Nephron progenitor cell (in vitro differentiated cells): ENCODE measurements around the gene SP2.

Experiments used
- DNase-seq: peaks from one replicate; pipeline ENCODE4 v3.0.0; 2021
- H3K27ac Mint-ChIP-seq: 2 replicates; pipeline ENCODE4 v1.8.0; 2021; ENCODE audit warnings: mild to moderate bottlenecking, moderate library complexity, mixed read lengths
- H3K27me3 Mint-ChIP-seq: 2 replicates; pipeline ENCODE4 v1.8.0; 2021; ENCODE audit warnings: mild to moderate bottlenecking, low read depth, mixed read lengths; ENCODE audit not compliant: poor library complexity
- H3K36me3 Mint-ChIP-seq: 2 replicates; pipeline ENCODE4 v1.8.0; 2021; ENCODE audit warnings: low read depth, mixed read lengths
- H3K4me1 Mint-ChIP-seq: 2 replicates; pipeline ENCODE4 v1.8.0; 2021; ENCODE audit warnings: mixed read lengths
- H3K4me3 Mint-ChIP-seq: 2 replicates; pipeline ENCODE4 v1.8.0; 2021; ENCODE audit warnings: mild to moderate bottlenecking, moderate library complexity, mixed read lengths
- H3K9me3 Mint-ChIP-seq: 2 replicates; pipeline ENCODE4 v1.8.0; 2021; ENCODE audit warnings: mild to moderate bottlenecking, moderate library complexity, mixed read lengths
- CTCF ChIP-seq: fragments of 200-600 bp; sonication (generic); IDR thresholded peaks from 2 replicates; pipeline ENCODE4 v1.5.0; 2021; ENCODE audit warnings: antibody characterized with exemption

The SP2 gene

GRCh38 chr17:47866941-47867340 lies 29.1 kb upstream of the SP2 start:
- no peak for TF ChIP-seq CTCF
- peaks cover 13% of the 10 kb centered on the region for H3K27me3 Mint-ChIP-seq
- H3K27ac Mint-ChIP-seq: no peak overlapping the region

DNA sequence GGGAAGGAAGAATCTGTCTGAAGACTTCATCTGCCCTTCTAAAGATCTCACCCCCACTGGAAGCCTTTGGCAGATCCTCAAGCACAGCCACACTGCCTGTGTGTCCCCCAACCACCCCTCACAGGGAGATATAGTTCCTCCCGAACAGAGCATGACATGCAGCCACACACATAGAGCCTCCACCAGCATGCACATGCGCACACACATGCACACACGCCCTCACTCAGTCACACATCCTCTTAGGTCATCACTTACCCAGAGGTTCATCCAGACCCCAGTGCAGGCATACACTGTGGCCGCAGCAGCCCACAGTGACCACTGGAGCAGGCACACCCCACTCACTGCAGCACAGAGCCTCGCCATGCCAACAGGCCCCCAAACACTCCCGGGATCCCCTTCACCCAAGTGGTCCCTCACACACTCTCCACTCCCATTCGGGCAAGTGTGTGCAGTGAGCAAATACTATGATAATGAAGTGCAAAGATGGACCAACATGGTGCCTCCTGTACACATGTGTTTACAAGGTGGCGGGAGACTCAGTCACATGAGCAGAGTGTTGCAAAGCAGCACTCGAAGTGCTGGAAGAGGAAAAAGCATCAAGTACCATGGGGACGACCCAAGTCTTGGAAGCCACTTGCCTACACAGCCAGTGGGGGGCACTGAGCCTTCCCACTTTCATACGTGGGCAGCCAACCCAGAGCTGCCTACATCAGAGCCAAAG lies 28.1 kb upstream of the SP2 start:
- no peak overlapping the region for H3K27ac Mint-ChIP-seq
- peaks cover 16% of the 10 kb centered on the region for H3K27me3 Mint-ChIP-seq
- H3K36me3 Mint-ChIP-seq: no peaks in the 10 kb centered on the region
- H3K4me3 Mint-ChIP-seq: no peak overlapping the region
- peaks cover 92% of the 10 kb centered on the region for H3K4me1 Mint-ChIP-seq
- TF ChIP-seq CTCF: no peak
- no peak for DNase-seq
- H3K9me3 Mint-ChIP-seq: no peaks in the 10 kb centered on the region

More at GRCh38 chr17:47866941-47867340, 29.1 kb upstream of the SP2 start:
- H3K36me3 Mint-ChIP-seq: no peaks in the 10 kb centered on the region
- H3K9me3 Mint-ChIP-seq: no peaks in the 10 kb centered on the region
- H3K4me1 Mint-ChIP-seq: peaks cover 88% of the 10 kb centered on the region
- no peak overlapping the region for H3K4me3 Mint-ChIP-seq
- no peak for DNase-seq

GRCh38 chr17:47869114-47869513 lies 26.9 kb upstream of the SP2 start:
- no peak for DNase-seq
- peaks cover 97% of the 10 kb centered on the region for H3K4me1 Mint-ChIP-seq
- H3K36me3 Mint-ChIP-seq: no peaks in the 10 kb centered on the region
- H3K27ac Mint-ChIP-seq: no peak overlapping the region
- no peaks in the 10 kb centered on the region for H3K9me3 Mint-ChIP-seq
- H3K4me3 Mint-ChIP-seq: no peak overlapping the region
- peaks cover 16% of the 10 kb centered on the region for H3K27me3 Mint-ChIP-seq
- no peak for TF ChIP-seq CTCF

- H3K27me3 Mint-ChIP-seq: peaks cover 14% of the 10 kb centered on the region
- no peak for DNase-seq
- H3K9me3 Mint-ChIP-seq: no peaks in the 10 kb centered on the region
- peak overlapping the region; percentile 45 for H3K4me3 Mint-ChIP-seq
- no peaks in the 10 kb centered on the region for H3K36me3 Mint-ChIP-seq
- no peak for TF ChIP-seq CTCF
- H3K4me1 Mint-ChIP-seq: peaks cover 97% of the 10 kb centered on the region
- H3K27ac Mint-ChIP-seq: no peak overlapping the region
Observed at GRCh38 chr17:47870056-47870455, 26.0 kb upstream of the SP2 start.

GRCh38 chr17:47871048-47871447 lies 25.0 kb upstream of the SP2 start:
- H3K27me3 Mint-ChIP-seq: peaks cover 10% of the 10 kb centered on the region
- H3K36me3 Mint-ChIP-seq: no peaks in the 10 kb centered on the region
- H3K27ac Mint-ChIP-seq: no peak overlapping the region
- no peaks in the 10 kb centered on the region for H3K9me3 Mint-ChIP-seq
- no peak for DNase-seq
- TF ChIP-seq CTCF: no peak
- H3K4me3 Mint-ChIP-seq: no peak overlapping the region
- peaks cover 97% of the 10 kb centered on the region for H3K4me1 Mint-ChIP-seq

GRCh38 chr17:47872019-47872650 lies 23.9 kb upstream of the SP2 start:
- H3K27ac Mint-ChIP-seq: no peak overlapping the region
- peaks cover 90% of the 10 kb centered on the region for H3K4me1 Mint-ChIP-seq
- peak overlapping the region; percentile 52 for H3K4me3 Mint-ChIP-seq
- H3K27me3 Mint-ChIP-seq: peaks cover 7% of the 10 kb centered on the region
- H3K36me3 Mint-ChIP-seq: no peaks in the 10 kb centered on the region
- DNase-seq: peak; percentile 57
- no peak for TF ChIP-seq CTCF
- H3K9me3 Mint-ChIP-seq: no peaks in the 10 kb centered on the region
